ENCODE data around the gene SNCB.
A peak's percentile ranks its signal among the peaks of the same experiment; 100 is the strongest.

Gene SNCB

DNA sequence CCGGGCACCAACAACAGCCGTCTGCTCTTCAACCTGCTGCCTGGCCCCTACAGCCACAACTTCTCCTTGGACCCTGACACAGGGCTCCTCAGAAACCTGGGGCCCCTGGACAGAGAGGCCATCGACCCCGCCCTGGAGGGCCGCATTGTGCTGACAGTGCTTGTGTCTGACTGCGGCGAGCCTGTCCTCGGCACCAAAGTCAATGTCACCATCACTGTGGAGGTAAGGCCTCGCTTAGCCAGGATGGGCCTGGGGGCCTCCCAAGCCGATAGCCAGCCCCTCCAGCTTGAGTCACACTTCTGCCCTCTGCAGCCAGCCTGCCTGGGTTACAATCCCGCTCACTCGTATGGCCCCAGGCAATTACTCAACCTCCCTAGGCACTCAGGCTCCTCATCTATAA lies 49.0 kb downstream of the SNCB start:
- H3K36me3 Mint-ChIP-seq (ENCODE audit: low read depth), result no peaks in the 10 kb centered on the region
- no peak overlapping the region for H3K27ac Mint-ChIP-seq
- no peak overlapping the region for H3K4me3 Mint-ChIP-seq
- no peaks in the 10 kb centered on the region for H3K27me3 Mint-ChIP-seq (ENCODE audit: low read depth)
- no peak for DNase-seq (ENCODE audit: low spot score)
- peaks cover 7% of the 10 kb centered on the region for H3K9me3 Mint-ChIP-seq
- H3K4me1 Mint-ChIP-seq (ENCODE audit: low read depth), result no peaks in the 10 kb centered on the region

DNA sequence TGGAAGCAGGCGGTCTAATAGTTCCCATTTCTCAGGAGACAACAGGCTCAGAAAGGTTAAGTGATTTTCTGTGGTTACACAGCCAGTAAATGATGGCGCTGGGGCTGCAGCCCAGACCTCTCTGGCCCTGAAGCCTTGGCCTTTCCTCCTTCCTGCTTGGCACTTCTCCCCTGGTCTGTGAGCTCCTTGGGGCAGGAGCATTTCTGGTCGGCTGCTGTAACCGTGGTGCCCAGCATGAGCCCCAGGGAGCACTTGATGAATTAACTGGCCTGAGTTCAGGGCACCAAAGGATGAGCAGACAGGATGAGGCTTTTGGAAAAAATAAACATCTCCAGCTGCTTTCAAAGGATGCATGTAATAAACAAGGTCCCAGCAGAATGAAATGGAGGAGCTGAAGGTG lies 51.0 kb downstream of the SNCB start:
- Mint-ChIP-seq H3K36me3 (ENCODE audit: low read depth) (no peaks in the 10 kb centered on the region), H3K27me3 (ENCODE audit: low read depth) (no peaks in the 10 kb centered on the region), H3K4me3 (no peak overlapping the region), H3K9me3 (no peaks in the 10 kb centered on the region), H3K4me1 (ENCODE audit: low read depth) (no peaks in the 10 kb centered on the region), H3K27ac (no peak overlapping the region)
- no peak for DNase-seq (ENCODE audit: low spot score)

DNA sequence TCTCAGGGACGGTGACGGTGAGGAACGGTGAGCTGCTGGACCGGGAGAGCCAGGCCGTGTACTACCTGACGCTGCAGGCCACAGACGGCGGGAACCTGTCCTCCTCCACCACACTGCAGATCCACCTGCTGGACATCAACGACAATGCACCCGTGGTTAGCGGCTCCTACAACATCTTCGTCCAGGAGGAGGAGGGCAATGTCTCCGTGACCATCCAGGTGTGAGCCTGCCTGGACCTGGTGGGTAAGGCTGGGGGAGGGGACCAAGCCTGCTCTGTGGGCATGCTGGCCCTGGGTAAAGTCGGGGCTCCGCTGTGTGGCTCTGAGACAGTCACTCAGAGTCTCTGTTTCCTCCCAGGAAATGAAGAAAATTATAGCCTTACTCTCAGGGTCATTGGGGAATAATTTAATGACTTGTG lies 51.9 kb downstream of the SNCB start:
- H3K27ac Mint-ChIP-seq, result no peak overlapping the region
- H3K4me3 Mint-ChIP-seq, result no peak overlapping the region
- H3K27me3 Mint-ChIP-seq (ENCODE audit: low read depth), result no peaks in the 10 kb centered on the region
- no peaks in the 10 kb centered on the region for H3K4me1 Mint-ChIP-seq (ENCODE audit: low read depth)
- peak; percentile 15 for DNase-seq (ENCODE audit: low spot score)
- H3K9me3 Mint-ChIP-seq, result no peaks in the 10 kb centered on the region
- H3K36me3 Mint-ChIP-seq (ENCODE audit: low read depth), result no peaks in the 10 kb centered on the region

DNA sequence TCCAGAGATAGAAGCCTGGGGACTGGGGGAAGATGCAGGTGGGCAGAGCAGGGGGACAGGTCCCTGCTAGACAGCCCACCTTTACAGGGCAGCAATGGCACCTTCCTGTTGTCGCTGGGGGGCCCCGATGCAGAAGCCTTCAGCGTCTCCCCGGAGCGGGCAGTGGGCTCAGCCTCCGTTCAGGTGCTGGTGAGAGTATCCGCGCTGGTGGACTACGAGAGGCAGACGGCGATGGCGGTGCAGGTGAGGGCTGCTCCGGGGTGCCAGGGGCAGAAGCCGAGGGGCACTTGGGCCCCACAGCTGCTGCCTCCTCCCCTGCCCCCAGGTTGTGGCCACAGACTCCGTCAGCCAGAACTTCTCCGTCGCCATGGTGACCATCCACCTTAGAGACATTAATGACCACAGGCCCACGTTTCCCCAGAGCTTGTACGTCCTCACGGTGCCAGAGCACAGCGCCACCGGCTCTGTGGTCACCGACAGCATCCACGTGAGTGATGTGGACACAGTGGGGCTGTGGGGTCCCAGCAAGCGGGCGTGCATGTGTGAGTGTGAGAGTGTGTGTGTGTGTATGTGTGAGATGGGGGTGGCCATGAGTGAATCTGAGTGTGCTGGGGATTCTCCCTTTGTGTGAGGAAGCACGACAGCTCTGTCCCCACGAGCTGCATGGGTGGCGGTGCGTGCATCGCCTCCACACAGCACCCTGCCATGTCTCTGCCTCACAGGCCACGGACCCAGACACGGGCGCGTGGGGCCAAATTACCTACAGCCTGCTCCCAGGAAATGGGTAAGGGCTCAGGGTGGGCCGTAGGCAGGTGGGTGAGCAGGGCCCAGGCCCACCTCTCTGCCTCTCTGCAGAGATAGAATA lies 52.8 kb downstream of the SNCB start:
- H3K4me3 Mint-ChIP-seq, result no peak overlapping the region
- H3K27ac Mint-ChIP-seq, result no peak overlapping the region
- no peaks in the 10 kb centered on the region for H3K36me3 Mint-ChIP-seq (ENCODE audit: low read depth)
- no peaks in the 10 kb centered on the region for H3K4me1 Mint-ChIP-seq (ENCODE audit: low read depth)
- H3K9me3 Mint-ChIP-seq, result no peaks in the 10 kb centered on the region
- peaks cover 3% of the 10 kb centered on the region for H3K27me3 Mint-ChIP-seq (ENCODE audit: low read depth)
- DNase-seq (ENCODE audit: low spot score), result no peak

DNA sequence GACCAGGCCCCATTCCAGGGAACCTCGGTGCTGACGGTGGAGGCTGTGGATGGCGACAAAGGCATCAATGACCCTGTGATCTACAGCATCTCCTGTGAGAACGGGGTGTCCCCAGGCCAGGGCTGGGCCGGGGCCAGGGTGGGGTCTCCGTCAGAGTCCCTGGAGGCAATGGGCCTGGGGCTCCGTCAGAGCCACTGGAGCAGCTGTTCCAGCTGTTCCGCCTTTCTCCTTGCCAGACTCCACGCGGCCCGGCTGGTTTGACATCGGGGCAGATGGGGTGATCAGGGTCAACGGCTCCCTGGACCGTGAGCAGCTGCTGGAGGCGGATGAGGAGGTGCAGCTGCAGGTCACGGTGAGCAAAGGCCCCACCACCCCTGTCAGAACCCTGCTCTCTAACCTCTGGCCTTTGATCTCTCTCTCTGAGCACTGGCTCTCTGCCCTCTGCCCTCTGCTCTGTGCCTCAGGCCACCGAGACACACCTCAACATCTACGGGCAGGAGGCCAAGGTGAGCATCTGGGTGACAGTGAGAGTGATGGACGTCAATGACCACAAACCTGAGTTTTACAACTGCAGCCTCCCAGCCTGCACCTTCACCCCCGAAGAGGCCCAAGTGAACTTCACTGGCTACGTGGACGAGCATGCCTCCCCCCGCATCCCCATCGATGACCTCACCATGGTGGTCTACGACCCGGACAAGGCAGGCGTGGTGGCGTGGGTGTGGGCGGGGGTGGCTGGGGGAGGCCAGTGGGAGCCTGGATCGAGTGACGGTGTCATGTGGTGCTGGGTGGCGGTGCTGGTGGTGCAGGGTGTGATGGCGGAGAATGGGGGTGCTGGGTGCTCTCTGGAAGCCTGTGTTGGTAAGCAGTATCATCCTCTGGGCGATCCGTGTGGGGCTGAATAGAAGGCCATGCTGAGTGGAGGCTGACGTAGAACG lies 54.6 kb downstream of the SNCB start:
- Mint-ChIP-seq H3K36me3 (ENCODE audit: low read depth) (no peaks in the 10 kb centered on the region), H3K9me3 (no peaks in the 10 kb centered on the region), H3K27ac (no peak overlapping the region), H3K4me3 (no peak overlapping the region), H3K27me3 (ENCODE audit: low read depth) (peaks cover 6% of the 10 kb centered on the region), H3K4me1 (ENCODE audit: low read depth) (no peaks in the 10 kb centered on the region)
- DNase-seq (ENCODE audit: low spot score), result no peak

DNA sequence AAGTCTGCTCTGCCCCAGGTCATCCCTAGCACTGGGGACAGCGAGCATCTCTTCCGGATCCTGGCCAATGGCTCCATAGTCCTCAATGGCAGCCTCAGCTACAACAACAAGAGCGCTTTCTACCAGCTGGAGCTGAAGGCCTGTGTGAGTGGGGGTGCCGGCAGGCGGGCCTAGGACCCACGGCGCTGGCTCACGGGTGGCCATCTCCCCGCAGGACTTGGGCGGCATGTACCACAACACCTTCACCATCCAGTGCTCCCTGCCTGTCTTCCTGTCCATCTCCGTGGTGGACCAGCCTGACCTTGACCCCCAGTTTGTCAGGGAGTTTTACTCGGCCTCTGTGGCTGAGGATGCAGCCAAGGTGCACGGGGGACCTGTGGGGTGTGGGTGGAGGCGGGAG lies 55.3 kb downstream of the SNCB start:
- H3K36me3 Mint-ChIP-seq (ENCODE audit: low read depth), result no peaks in the 10 kb centered on the region
- H3K27me3 Mint-ChIP-seq (ENCODE audit: low read depth), result peaks cover 6% of the 10 kb centered on the region
- DNase-seq (ENCODE audit: low spot score), result no peak
- H3K9me3 Mint-ChIP-seq, result no peaks in the 10 kb centered on the region
- H3K4me1 Mint-ChIP-seq (ENCODE audit: low read depth), result no peaks in the 10 kb centered on the region
- no peak overlapping the region for H3K4me3 Mint-ChIP-seq
- no peak overlapping the region for H3K27ac Mint-ChIP-seq

DNA sequence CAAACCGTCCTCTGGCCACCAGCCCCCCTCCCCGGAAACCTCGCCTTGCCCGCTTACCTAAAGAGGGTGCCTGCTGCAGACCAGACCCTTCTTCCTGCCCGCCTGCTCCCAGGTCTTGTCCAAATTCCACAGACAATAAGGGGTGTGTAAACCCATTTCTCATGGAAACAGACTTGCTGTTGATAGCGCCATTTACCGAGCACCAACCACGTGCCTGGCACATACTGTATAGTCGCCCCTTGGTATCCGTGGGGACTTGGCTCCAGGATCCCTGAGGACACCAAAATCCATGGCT lies 56.1 kb downstream of the SNCB start:
- H3K36me3 Mint-ChIP-seq (ENCODE audit: low read depth), result no peaks in the 10 kb centered on the region
- H3K4me3 Mint-ChIP-seq, result no peak overlapping the region
- no peak overlapping the region for H3K27ac Mint-ChIP-seq
- H3K9me3 Mint-ChIP-seq, result no peaks in the 10 kb centered on the region
- H3K27me3 Mint-ChIP-seq (ENCODE audit: low read depth), result peaks cover 6% of the 10 kb centered on the region
- H3K4me1 Mint-ChIP-seq (ENCODE audit: low read depth), result no peaks in the 10 kb centered on the region
- DNase-seq (ENCODE audit: low spot score), result no peak

DNA sequence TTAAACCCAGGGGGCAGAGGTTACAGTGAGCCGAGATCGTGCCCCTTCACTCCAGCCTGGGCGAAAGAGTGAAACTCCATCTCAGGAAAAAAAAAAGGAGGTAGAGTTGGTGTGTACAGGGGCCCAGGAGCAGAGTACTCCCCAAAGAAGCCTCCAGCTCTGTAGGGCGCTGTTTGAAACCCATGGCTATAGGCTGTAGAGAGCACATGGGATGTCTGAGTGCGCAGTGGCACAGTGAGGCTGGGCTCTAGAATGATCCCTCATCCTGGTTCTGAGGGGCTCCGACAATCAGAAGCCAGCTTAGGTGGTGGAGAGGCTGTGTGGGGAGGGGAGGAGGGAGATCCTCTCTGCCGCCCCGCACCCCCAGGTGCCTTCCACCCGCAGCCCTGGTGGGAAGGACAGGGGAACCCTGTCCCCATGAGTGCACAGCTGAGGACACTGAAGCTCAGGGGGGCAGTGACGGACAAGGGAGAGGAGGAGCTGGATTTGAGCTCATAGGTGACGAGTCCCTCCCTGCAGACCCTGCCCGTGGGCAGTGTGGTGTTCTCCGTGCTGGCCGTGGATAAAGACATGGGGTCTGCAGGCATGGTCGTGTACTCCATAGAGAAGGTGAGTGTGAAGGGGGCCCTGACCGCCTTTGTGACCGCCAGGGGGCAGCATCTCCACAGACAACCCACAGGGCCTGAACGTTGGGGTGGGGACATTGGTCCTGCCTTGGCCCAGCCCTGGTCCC lies 56.6 kb downstream of the SNCB start:
- Mint-ChIP-seq H3K9me3 (no peaks in the 10 kb centered on the region), H3K27ac (no peak overlapping the region), H3K4me1 (ENCODE audit: low read depth) (no peaks in the 10 kb centered on the region), H3K36me3 (ENCODE audit: low read depth) (no peaks in the 10 kb centered on the region), H3K4me3 (no peak overlapping the region), H3K27me3 (ENCODE audit: low read depth) (peaks cover 6% of the 10 kb centered on the region)
- peak; percentile 57 for DNase-seq (ENCODE audit: low spot score)

Data from T-helper 2 cell treated with Interferon-gamma antibody and Interleukin-4, amounts not matched to agents 5 μg/mL and 100 μg/mL, for 36 hours (primary cell).